ENCODE results near the gene ELOVL5. TPM values are rescaled to one million over a fixed set of nuclear protein-coding genes. Genes with fewer than 3 reads are reported as not detected.

Gene ELOVL5
- total and polyA plus RNA-seq, 3 donors from 2014 or later = 190 to 214 (median 206) TPM

- no peak for DNase-seq
- Histone ChIP-seq H3K4me1 (no peaks in the 10 kb centered on the region), H3K4me3 (no peak overlapping the region), H3K27me3 (no peaks in the 10 kb centered on the region), H3K36me3 (ENCODE audit: low read depth, missing control alignments) (no peaks in the 10 kb centered on the region), H3K27ac (no peak overlapping the region), H3K9me3 (no peaks in the 10 kb centered on the region)
- WGBS, 2 donors = 77 to 88% methylated on average over 3 to 5 of the region's 5 CpGs
- TF ChIP-seq CTCF (IDR thresholded peaks at IDR 0.05) = no peak
- no peak for TF ChIP-seq POLR2A (IDR thresholded peaks at IDR 0.05)
- intact Hi-C loops (cut with DNase I; ENCODE audit: low total_unique reads) = no loop called here
Measured at GRCh38 chr6:53269827-53270226, 78.9 kb downstream of the ELOVL5 start.

- 93 to 95% methylated on average over 6 of the region's 6 CpGs for WGBS, 2 donors
- H3K9me3 ChIP-seq = no peaks in the 10 kb centered on the region
- TF ChIP-seq POLR2A (IDR thresholded peaks at IDR 0.05) (no peak), CTCF (IDR thresholded peaks at IDR 0.05) (no peak)
- H3K27ac ChIP-seq = no peak overlapping the region
- no peak for DNase-seq
- intact Hi-C loops (cut with DNase I; ENCODE audit: low total_unique reads) = no loop called here
- no peaks in the 10 kb centered on the region for H3K4me1 ChIP-seq
- no peaks in the 10 kb centered on the region for H3K36me3 ChIP-seq (ENCODE audit: low read depth, missing control alignments)
- H3K27me3 ChIP-seq = no peaks in the 10 kb centered on the region
- no peak overlapping the region for H3K4me3 ChIP-seq
Measured at GRCh38 chr6:53268858-53269608, 79.7 kb downstream of the ELOVL5 start.

- H3K27me3 ChIP-seq = no peaks in the 10 kb centered on the region
- DNase-seq = no peak
Measured at GRCh38 chr6:53266553-53267090, 82.1 kb downstream of the ELOVL5 start.

GRCh38 chr6:53264915-53265607, 83.7 kb downstream of the ELOVL5 start:
- DNase-seq = no peak
- no peaks in the 10 kb centered on the region for H3K36me3 ChIP-seq (ENCODE audit: low read depth, missing control alignments)

More at GRCh38 chr6:53266553-53267090, 82.1 kb downstream of the ELOVL5 start:
- no peak overlapping the region for H3K4me3 ChIP-seq
- TF ChIP-seq POLR2A (IDR thresholded peaks at IDR 0.05) = no peak
- no peak for TF ChIP-seq CTCF (IDR thresholded peaks at IDR 0.05)
- 93 to 94% methylated on average over 4 of the region's 4 CpGs for WGBS, 2 donors
- H3K27ac ChIP-seq = no peak overlapping the region
- H3K9me3 ChIP-seq = no peaks in the 10 kb centered on the region
- no peaks in the 10 kb centered on the region for H3K4me1 ChIP-seq
- intact Hi-C loops (cut with DNase I; ENCODE audit: low total_unique reads) = no loop called here
- no peaks in the 10 kb centered on the region for H3K36me3 ChIP-seq (ENCODE audit: low read depth, missing control alignments)

More at GRCh38 chr6:53264915-53265607, 83.7 kb downstream of the ELOVL5 start:
- TF ChIP-seq POLR2A (IDR thresholded peaks at IDR 0.05) (no peak), CTCF (IDR thresholded peaks at IDR 0.05) (no peak)
- Histone ChIP-seq H3K4me1 (peaks cover 4% of the 10 kb centered on the region), H3K27me3 (no peaks in the 10 kb centered on the region), H3K4me3 (no peak overlapping the region), H3K9me3 (no peaks in the 10 kb centered on the region), H3K27ac (no peak overlapping the region)
- 55 to 58% methylated on average over 5 of the region's 5 CpGs for WGBS, 2 donors
- intact Hi-C loops (cut with DNase I; ENCODE audit: low total_unique reads) = no loop called here

Data from testis (tissue), 3 donors.